Left colon (tissue), 2 donors: ENCODE measurements around the gene RNASE12. TPM values are rescaled to one million over a fixed set of nuclear protein-coding genes. Genes with fewer than 3 reads are reported as not detected.

Source experiments
- ATAC-seq: fragments of 200-7000 bp; cut with Tn5 transposase; one replicate; pipeline ENCODE4 v1.9.1; 2020; ENCODE audit warnings: mild to moderate bottlenecking, moderate library complexity
- DNase-seq, 2 donors: peaks; one replicate each; pipeline ENCODE4 v3.0.0-alpha.2; 2020
- intact Hi-C, 2 donors: fragments of 100-400 bp; cut with DNase I in 1 of 2; cut with micrococcal nuclease in 1 of 2; formaldehyde crosslinking; loops; one replicate each; pipeline versions ENCODE4 v1.11.2 to v1.14.0; 2022; cut with DNase I, micrococcal nuclease
- total RNA-seq, 2 donors: library from RNA; stranded (reverse); fragmentation: NEBNext Ultra II Directional; extraction: Animal tissue kit (Norgen Biotek cat#: 25700); gene quantifications; one replicate each; pipeline ENCODE4 v1.2.1, GENCODE V29; 2021
- donor health status: DM: no; HTN: no; CAD: no.
- donor health status: DM: yes; HTN: yes; CAD: no.

Gene RNASE12
- total RNA-seq, 2 donors from 2014 or later, result not detected

GRCh38 chr14:20560961-20561360, 30.2 kb downstream of the RNASE12 start, which contains the start of gene RNASE9:
RNASE9 (minus strand) TSS chr14:20561047.
- DNase-seq (no peak), ATAC-seq (no peak)
- intact Hi-C loops, result no loop called here

GRCh38 chr14:20559461-20559904, 31.7 kb downstream of the RNASE12 start:
- ATAC-seq (no peak), DNase-seq (no peak)
- intact Hi-C loops, result no loop called here

GRCh38 chr14:20557212-20557542, 34.0 kb downstream of the RNASE12 start:
- no peak for ATAC-seq
- no peak for DNase-seq
- intact Hi-C loops, result no loop called here

- no peak for DNase-seq
- no peak for ATAC-seq
- intact Hi-C loops, result no loop called here
These were observed 34.5 kb downstream of the RNASE12 start for GRCh38 chr14:20556500-20557211.

GRCh38 chr14:20555845-20556244, 35.3 kb downstream of the RNASE12 start:
- DNase-seq (no peak), ATAC-seq (no peak)
- intact Hi-C loops, result no loop called here

GRCh38 chr14:20553024-20553423, 38.2 kb downstream of the RNASE12 start:
- ATAC-seq (no peak), DNase-seq (no peak)
- intact Hi-C loops, result no loop called here

GRCh38 chr14:20551606-20552005, 39.6 kb downstream of the RNASE12 start:
- intact Hi-C loops, result no loop called here
- ATAC-seq (no peak), DNase-seq (no peak)

- no peak for DNase-seq
- intact Hi-C loops, result no loop called here
- ATAC-seq, result no peak
These were observed 40.2 kb downstream of the RNASE12 start for GRCh38 chr14:20550926-20551325.

- intact Hi-C loops, result no loop called here
- DNase-seq, result no peak
- no peak for ATAC-seq
These were observed 42.6 kb downstream of the RNASE12 start for GRCh38 chr14:20548414-20549158.

GRCh38 chr14:20546877-20547276, 44.3 kb downstream of the RNASE12 start:
- intact Hi-C loops, result no loop called here
- ATAC-seq (no peak), DNase-seq (no peak)

Other genes starting within 250 kb of the RNASE12 start
- gene PARP2, start 247.7 kb downstream of the RNASE12 start, total RNA-seq, result 10 to 100 TPM; 10.0 to 10.7 TPM
- 10 to 100 TPM; 72.1 to 74.3 TPM for gene TEP1, start 177.9 kb downstream of the RNASE12 start, total RNA-seq
- under 1 TPM; 0.09 to 0.31 TPM for gene KLHL33, start 155.2 kb downstream of the RNASE12 start, total RNA-seq
- 10 to 100 TPM; 31.2 to 35.0 TPM for gene OSGEP, start 136.6 kb downstream of the RNASE12 start, total RNA-seq
- gene APEX1, start 136.2 kb downstream of the RNASE12 start, total RNA-seq, result 10 to 100 TPM; 80.5 to 93.9 TPM
- gene PIP4P1, start 129.9 kb downstream of the RNASE12 start, total RNA-seq, result 10 to 100 TPM; 42.0 to 42.9 TPM
- 10 to 100 TPM; 66.9 to 93.6 TPM for gene PNP, start 122.0 kb downstream of the RNASE12 start, total RNA-seq
- 1 to 10 TPM in 1 of 2 donors, under 1 TPM in 1; 0.98 to 1.3 TPM for gene RNASE10, start 85.8 kb downstream of the RNASE12 start, total RNA-seq
- not detected for gene RNASE9, start 30.3 kb downstream of the RNASE12 start, total RNA-seq
- not detected for gene RNASE11, start 3.4 kb downstream of the RNASE12 start, total RNA-seq
- not detected for gene OR6S1, start 50.3 kb upstream of the RNASE12 start, total RNA-seq
- 10 to 100 TPM; 52.2 to 62.1 TPM for gene RNASE4, start 93.2 kb upstream of the RNASE12 start, total RNA-seq
- gene ANG, start 97.4 kb upstream of the RNASE12 start, total RNA-seq, result 10 to 100 TPM; 49.2 to 50.4 TPM
- not detected for gene EDDM3A, start 154.5 kb upstream of the RNASE12 start, total RNA-seq
- gene EDDM3B, start 177.0 kb upstream of the RNASE12 start, total RNA-seq, result not detected
- 10 to 100 TPM in 1 of 2 donors, 1 to 10 TPM in 1; 3.2 to 11.8 TPM for gene RNASE6, start 189.9 kb upstream of the RNASE12 start, total RNA-seq
- gene RNASE1, start 211.5 kb upstream of the RNASE12 start, total RNA-seq, result 100 to 1,000 TPM; 124 to 420 TPM